Measurements from ENCODE around the gene DIAPH2. TPM values are rescaled to one million over a fixed set of nuclear protein-coding genes. Genes with fewer than 3 reads are reported as not detected.

DIAPH2 gene
- total and polyA plus RNA-seq, 9 of the 15 experiments (the other 6 are each of a cell fraction or from before 2014, with no cell fraction given): 0.01 to 0.18 (median 0.07) TPM; not detected in 1

DNA sequence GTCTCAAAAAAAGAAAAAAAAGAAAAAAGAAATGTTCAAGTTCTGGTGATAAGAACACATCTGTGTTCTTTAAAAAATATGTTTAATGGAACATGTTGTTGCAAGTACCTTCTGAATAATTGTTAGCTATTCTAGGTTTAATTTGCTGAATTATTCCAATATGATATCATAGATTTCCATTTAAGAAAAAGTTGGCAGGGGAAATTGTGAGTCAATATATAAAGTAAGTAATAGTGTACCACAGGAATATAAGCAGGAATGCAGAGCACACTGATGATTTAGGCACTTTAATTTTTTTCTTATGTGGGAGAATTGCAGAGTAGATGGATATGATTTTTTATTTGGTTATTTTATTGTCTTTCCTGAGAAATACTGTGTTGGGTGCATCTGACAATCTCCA, 389.8 kb downstream of the DIAPH2 start:
- no peaks in the 10 kb centered on the region for H3K4me1 ChIP-seq (replicated peaks in 1 of 2; ENCODE audit: control insufficient read depth in 2 of 2, insufficient read depth in 2 of 2, low read length in 2 of 2)
- intact Hi-C loops (cut with micrococcal nuclease): no loop called here
- ChIA-PET CTCF (ENCODE audit: low intra/inter-chr PET ratio) (no interaction called here), POLR2A (no interaction called here)
- H3K9ac ChIP-seq (ENCODE audit: insufficient read depth in 1 of 2, low read depth in 2 of 2, low read length in 2 of 2): no peak overlapping the region
- no peaks in the 10 kb centered on the region for H3K27me3 ChIP-seq (ENCODE audit: control insufficient read depth in 2 of 2, insufficient read depth in 2 of 2, low read length in 2 of 2)
- no peaks in the 10 kb centered on the region for H3K79me2 ChIP-seq (ENCODE audit: control insufficient read depth, insufficient read depth, low read length)
- no peak for FAIRE-seq
- H3K9me3 ChIP-seq (replicated peaks; ENCODE audit: control insufficient read depth, insufficient read depth, low read depth, low read length): no peaks in the 10 kb centered on the region
- H3K4me2 ChIP-seq (ENCODE audit: insufficient read depth, low read length): no peak overlapping the region
- no peak overlapping the region for H3K4me3 ChIP-seq
- H3K36me3 ChIP-seq (ENCODE audit: control insufficient read depth, insufficient read depth, low read length): no peaks in the 10 kb centered on the region
- no peak overlapping the region for H2AFZ ChIP-seq (ENCODE audit: low read depth, low read length)
- no peaks in the 10 kb centered on the region for H3K9me1 ChIP-seq (ENCODE audit: control insufficient read depth, insufficient read depth, low read length)
- no peaks in the 10 kb centered on the region for H4K20me1 ChIP-seq (replicated peaks; ENCODE audit: control insufficient read depth, insufficient read depth, low read length)
- TF ChIP-seq TEAD1 (CRISPR knock-in tag; IDR thresholded peaks at IDR 0.05) (no peak), NEUROD1 (IDR thresholded peaks at IDR 0.05; ENCODE audit: borderline replicate concordance, low read depth, low read length, partially characterized antibody) (no peak)
- TF ChIP-seq, protein P1, sequence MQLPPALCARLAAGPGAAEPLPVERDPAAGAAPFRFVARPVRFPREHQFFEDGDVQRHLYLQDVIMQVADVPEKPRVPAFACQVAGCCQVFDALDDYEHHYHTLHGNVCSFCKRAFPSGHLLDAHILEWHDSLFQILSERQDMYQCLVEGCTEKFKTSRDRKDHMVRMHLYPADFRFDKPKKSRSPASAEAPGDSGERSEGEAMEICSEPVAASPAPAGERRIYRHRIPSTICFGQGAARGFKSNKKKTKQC (CRISPR knock-in tag; IDR thresholded peaks at IDR 0.05): no peak
- H3K27ac ChIP-seq (ENCODE audit: extremely low read depth, low read depth, low read length): no peak overlapping the region
- DNase-seq (ENCODE audit: extremely low read depth in 1 of 4, low spot score in 3 of 4): no peak
- in situ Hi-C loops (cut with MboI): no loop called here
- no peak for ATAC-seq
- no TSS peak for BruUV-seq (replicated peaks)

- Histone ChIP-seq H3K9me3 (replicated peaks; ENCODE audit: control insufficient read depth, insufficient read depth, low read depth, low read length) (no peaks in the 10 kb centered on the region), H4K20me1 (replicated peaks; ENCODE audit: control insufficient read depth, insufficient read depth, low read length) (no peaks in the 10 kb centered on the region), H3K4me2 (ENCODE audit: insufficient read depth, low read length) (no peak overlapping the region), H3K4me1 (replicated peaks in 1 of 2; ENCODE audit: control insufficient read depth in 2 of 2, insufficient read depth in 2 of 2, low read length in 2 of 2) (no peaks in the 10 kb centered on the region), H3K79me2 (ENCODE audit: control insufficient read depth, insufficient read depth, low read length) (no peaks in the 10 kb centered on the region), H2AFZ (ENCODE audit: low read depth, low read length) (no peak overlapping the region), H3K27ac (ENCODE audit: extremely low read depth, low read depth, low read length) (no peak overlapping the region), H3K9ac (ENCODE audit: insufficient read depth in 1 of 2, low read depth in 2 of 2, low read length in 2 of 2) (no peak overlapping the region), H3K4me3 (no peak overlapping the region), H3K27me3 (ENCODE audit: control insufficient read depth in 2 of 2, insufficient read depth in 2 of 2, low read length in 2 of 2) (no peaks in the 10 kb centered on the region), H3K9me1 (ENCODE audit: control insufficient read depth, insufficient read depth, low read length) (no peaks in the 10 kb centered on the region), H3K36me3 (ENCODE audit: control insufficient read depth, insufficient read depth, low read length) (no peaks in the 10 kb centered on the region)
- ChIA-PET POLR2A (no interaction called here), CTCF (ENCODE audit: low intra/inter-chr PET ratio) (no interaction called here)
- DNase-seq (ENCODE audit: extremely low read depth in 1 of 4, low spot score in 3 of 4): no peak
- no peak for FAIRE-seq
- intact Hi-C loops (cut with micrococcal nuclease) (no loop called here), in situ Hi-C loops (cut with MboI) (no loop called here)
- WGBS (ENCODE audit: insufficient coverage, low coverage, missing lambda C conversion rate): 0% methylated on average over 1 of the region's 1 CpG
- no TSS peak for BruUV-seq (replicated peaks)
- no peak for ATAC-seq
- TF ChIP-seq SNRNP70 (optimal IDR thresholded peaks at IDR 0.05; ENCODE audit: low read depth, low read length) (no peak), NFXL1 (CRISPR knock-in tag; IDR thresholded peaks at IDR 0.05) (no peak), NR3C1 (CRISPR knock-in tag; IDR thresholded peaks at IDR 0.05) (no peak), ZNF354B (CRISPR knock-in tag; IDR thresholded peaks at IDR 0.05) (no peak), SAFB2 (IDR thresholded peaks at IDR 0.05; ENCODE audit: borderline replicate concordance, low read depth, low read length, severe bottlenecking) (no peak), ARID2 (IDR thresholded peaks at IDR 0.05) (no peak), PTRF (tag; IDR thresholded peaks at IDR 0.05) (no peak), YY1 (IDR thresholded peaks at IDR 0.05; ENCODE audit: borderline replicate concordance in 1 of 3, control insufficient read depth in 1 of 3, extremely low read depth in 1 of 3, insufficient read depth in 3 of 3, insufficient read length in 1 of 3, insufficient replicate concordance in 2 of 3, low read depth in 1 of 3, low read length in 2 of 3) (no peak), CEBPG (CRISPR knock-in tag; IDR thresholded peaks at IDR 0.05) (no peak), CEBPG (tag; conservative IDR thresholded peaks at IDR 0.05 in 1 of 2, IDR thresholded peaks at IDR 0.05 in 1 of 2) (no peak), ZNF717 (CRISPR knock-in tag; IDR thresholded peaks at IDR 0.05) (no peak)
- TF ChIP-seq, protein P2, sequence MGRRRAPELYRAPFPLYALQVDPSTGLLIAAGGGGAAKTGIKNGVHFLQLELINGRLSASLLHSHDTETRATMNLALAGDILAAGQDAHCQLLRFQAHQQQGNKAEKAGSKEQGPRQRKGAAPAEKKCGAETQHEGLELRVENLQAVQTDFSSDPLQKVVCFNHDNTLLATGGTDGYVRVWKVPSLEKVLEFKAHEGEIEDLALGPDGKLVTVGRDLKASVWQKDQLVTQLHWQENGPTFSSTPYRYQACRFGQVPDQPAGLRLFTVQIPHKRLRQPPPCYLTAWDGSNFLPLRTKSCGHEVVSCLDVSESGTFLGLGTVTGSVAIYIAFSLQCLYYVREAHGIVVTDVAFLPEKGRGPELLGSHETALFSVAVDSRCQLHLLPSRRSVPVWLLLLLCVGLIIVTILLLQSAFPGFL (CRISPR knock-in tag; IDR thresholded peaks at IDR 0.05): no peak
Measured at GRCh38 chrX:97089116-97089515, 404.5 kb downstream of the DIAPH2 start.
